Chondrocyte (in vitro differentiated cells): Measurements from ENCODE around the gene TAS1R3. TPM values are rescaled to one million over a fixed set of nuclear protein-coding genes. Genes with fewer than 3 reads are reported as not detected.

Experiments used
- DNase-seq: peaks from one replicate; pipeline ENCODE4 v3.0.0; 2021; ENCODE audit warnings: mixed read lengths, low spot score
- H3K27ac Mint-ChIP-seq: one replicate; pipeline ENCODE4 v1.8.0; 2021; ENCODE audit warnings: mild to moderate bottlenecking, moderate library complexity, mixed read lengths; ENCODE audit not compliant: unreplicated experiment
- H3K27me3 Mint-ChIP-seq: 2 replicates; pipeline ENCODE4 v1.8.0; 2021; ENCODE audit warnings: low read depth, mixed read lengths
- H3K36me3 Mint-ChIP-seq: 2 replicates; pipeline ENCODE4 v1.8.0; 2021; ENCODE audit warnings: low read depth, mixed read lengths
- H3K4me1 Mint-ChIP-seq: 2 replicates; pipeline ENCODE4 v1.8.0; 2021; ENCODE audit warnings: low read depth, mild to moderate bottlenecking, mixed read lengths
- H3K4me3 Mint-ChIP-seq: one replicate; pipeline ENCODE4 v1.8.0; 2021; ENCODE audit warnings: mild to moderate bottlenecking, moderate library complexity, mixed read lengths; ENCODE audit not compliant: unreplicated experiment
- H3K9me3 Mint-ChIP-seq: 2 replicates; pipeline ENCODE4 v1.8.0; 2021; ENCODE audit warnings: low read depth, mixed read lengths
- total RNA-seq: library from RNA; stranded (reverse); gene quantifications from 3 replicates; pipeline ENCODE4 v1.2.1, GENCODE V29; 2021
- TF ChIP-seq, protein P1 (sequence below): fragments of 200-600 bp; sonication (generic); IDR thresholded peaks from 2 replicates; pipeline ENCODE4 v1.5.0; 2021; ENCODE audit warnings: antibody characterized with exemption, mild to moderate bottlenecking, moderate library complexity

Gene TAS1R3
- total RNA-seq, 1 donor from 2014 or later = 0.37 TPM

DNA sequence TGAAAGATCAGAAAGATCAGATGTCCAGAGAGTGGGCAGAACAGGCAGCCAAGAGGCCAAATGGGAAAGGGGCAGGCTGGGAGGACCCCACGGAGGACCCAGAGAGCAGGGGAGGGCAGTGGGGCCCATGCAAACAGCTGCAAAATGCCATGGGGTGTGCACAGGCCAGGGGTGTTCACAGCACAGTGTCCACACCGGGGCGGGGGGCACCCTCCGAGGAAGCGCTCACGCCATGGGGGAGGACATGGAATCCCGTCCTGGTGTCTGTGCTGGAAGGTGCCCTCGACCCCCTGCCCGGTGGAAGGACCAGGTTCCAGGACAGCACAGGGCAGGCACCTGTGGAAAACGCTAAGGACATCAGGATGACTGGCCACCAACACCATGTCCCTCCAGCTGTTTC lies 8.1 kb upstream of the TAS1R3 start:
- TF ChIP-seq, protein P1, sequence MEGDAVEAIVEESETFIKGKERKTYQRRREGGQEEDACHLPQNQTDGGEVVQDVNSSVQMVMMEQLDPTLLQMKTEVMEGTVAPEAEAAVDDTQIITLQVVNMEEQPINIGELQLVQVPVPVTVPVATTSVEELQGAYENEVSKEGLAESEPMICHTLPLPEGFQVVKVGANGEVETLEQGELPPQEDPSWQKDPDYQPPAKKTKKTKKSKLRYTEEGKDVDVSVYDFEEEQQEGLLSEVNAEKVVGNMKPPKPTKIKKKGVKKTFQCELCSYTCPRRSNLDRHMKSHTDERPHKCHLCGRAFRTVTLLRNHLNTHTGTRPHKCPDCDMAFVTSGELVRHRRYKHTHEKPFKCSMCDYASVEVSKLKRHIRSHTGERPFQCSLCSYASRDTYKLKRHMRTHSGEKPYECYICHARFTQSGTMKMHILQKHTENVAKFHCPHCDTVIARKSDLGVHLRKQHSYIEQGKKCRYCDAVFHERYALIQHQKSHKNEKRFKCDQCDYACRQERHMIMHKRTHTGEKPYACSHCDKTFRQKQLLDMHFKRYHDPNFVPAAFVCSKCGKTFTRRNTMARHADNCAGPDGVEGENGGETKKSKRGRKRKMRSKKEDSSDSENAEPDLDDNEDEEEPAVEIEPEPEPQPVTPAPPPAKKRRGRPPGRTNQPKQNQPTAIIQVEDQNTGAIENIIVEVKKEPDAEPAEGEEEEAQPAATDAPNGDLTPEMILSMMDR = no peak
- Mint-ChIP-seq H3K9me3 (no peaks in the 10 kb centered on the region), H3K4me3 (peak overlapping the region; percentile 82), H3K4me1 (peaks cover 48% of the 10 kb centered on the region), H3K27me3 (no peaks in the 10 kb centered on the region), H3K27ac (no peak overlapping the region), H3K36me3 (no peaks in the 10 kb centered on the region)
- DNase-seq = no peak

DNA sequence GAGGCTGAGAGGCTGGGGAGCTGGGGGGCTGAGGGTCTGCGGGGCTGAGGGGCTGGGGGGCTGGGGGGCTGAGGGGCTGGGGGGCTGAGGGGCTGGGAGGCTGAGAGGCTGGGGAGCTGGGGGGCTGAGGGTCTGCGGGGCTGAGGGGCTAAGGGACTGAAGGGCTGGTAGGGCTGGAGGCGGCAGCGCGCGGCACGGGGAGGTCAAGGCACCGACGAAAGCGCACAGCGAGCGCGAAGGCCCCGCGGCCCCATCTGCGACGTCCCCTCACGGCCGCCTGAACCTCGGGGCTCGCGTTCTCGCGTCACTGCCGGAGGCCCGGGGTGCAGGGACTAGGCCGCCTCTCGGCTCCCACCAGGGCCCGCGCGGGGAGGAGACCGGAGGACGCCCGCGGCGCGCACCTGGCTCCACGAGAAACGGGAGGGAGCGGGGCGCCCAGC lies 7.0 kb upstream of the TAS1R3 start:
- no peaks in the 10 kb centered on the region for H3K27me3 Mint-ChIP-seq
- peak overlapping the region; percentile 80 for H3K4me3 Mint-ChIP-seq
- peak overlapping the region; percentile 27 for H3K27ac Mint-ChIP-seq
- peaks cover 38% of the 10 kb centered on the region for H3K4me1 Mint-ChIP-seq
- no peaks in the 10 kb centered on the region for H3K36me3 Mint-ChIP-seq
- TF ChIP-seq, protein P1 = no peak
- DNase-seq = no peak
- H3K9me3 Mint-ChIP-seq = no peaks in the 10 kb centered on the region

DNA sequence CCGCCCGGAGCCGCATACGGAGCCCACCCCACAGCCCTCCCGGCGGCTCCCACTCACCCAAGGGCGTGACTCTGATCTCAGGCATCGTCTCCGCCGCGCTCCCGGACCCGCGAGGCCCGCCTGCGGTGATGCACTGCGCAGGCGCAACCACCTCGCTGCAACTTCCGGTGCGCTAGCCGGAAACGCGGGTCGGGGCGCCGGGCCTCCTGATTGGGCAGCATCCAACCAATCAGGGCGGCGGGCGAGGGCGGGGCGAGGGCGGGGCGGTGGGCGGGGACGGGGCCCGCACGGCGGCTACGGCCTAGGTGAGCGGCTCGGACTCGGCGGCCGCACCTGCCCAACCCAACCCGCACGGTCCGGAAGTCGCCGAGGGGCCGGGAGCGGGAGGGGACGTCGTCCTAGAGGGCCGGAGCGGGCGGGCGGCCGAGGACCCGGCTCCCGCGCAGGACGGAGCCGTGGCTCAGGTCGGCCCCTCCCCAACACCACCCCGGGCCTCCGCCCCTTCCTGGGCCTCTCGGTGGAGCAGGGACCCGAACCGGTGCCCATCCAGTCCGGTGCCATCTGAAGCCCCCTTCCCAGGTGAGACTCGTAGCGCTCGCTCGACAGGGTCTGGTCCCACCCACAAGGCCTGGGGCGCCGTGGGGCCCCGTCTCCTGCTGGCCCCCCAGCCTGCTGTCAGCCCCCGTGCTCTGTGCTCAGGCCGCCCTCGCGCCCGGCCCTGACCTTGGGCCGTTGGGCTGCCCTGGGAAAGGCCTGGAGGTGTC lies 6.4 kb upstream of the TAS1R3 start, which contains the start of the genes CPTP and INTS11:
Gene CPTP (plus strand): TSS at position 279 of the 764 bp plus-strand sequence. CDS start 2,109 bp downstream, outside the sequence.
Gene INTS11 (minus strand): TSS at position 137 of the 764 bp plus-strand sequence. CDS start 52 bp downstream, at position 85.
- H3K27me3 Mint-ChIP-seq = no peaks in the 10 kb centered on the region
- H3K36me3 Mint-ChIP-seq = no peaks in the 10 kb centered on the region
- H3K9me3 Mint-ChIP-seq = no peaks in the 10 kb centered on the region
- H3K4me1 Mint-ChIP-seq = peaks cover 35% of the 10 kb centered on the region
- TF ChIP-seq, protein P1 = no peak
- peak within 1 kb of the TSS; percentile 85 for H3K27ac Mint-ChIP-seq
- H3K4me3 Mint-ChIP-seq = peak within 1 kb of the TSS; percentile 82
- DNase-seq = no peak

DNA sequence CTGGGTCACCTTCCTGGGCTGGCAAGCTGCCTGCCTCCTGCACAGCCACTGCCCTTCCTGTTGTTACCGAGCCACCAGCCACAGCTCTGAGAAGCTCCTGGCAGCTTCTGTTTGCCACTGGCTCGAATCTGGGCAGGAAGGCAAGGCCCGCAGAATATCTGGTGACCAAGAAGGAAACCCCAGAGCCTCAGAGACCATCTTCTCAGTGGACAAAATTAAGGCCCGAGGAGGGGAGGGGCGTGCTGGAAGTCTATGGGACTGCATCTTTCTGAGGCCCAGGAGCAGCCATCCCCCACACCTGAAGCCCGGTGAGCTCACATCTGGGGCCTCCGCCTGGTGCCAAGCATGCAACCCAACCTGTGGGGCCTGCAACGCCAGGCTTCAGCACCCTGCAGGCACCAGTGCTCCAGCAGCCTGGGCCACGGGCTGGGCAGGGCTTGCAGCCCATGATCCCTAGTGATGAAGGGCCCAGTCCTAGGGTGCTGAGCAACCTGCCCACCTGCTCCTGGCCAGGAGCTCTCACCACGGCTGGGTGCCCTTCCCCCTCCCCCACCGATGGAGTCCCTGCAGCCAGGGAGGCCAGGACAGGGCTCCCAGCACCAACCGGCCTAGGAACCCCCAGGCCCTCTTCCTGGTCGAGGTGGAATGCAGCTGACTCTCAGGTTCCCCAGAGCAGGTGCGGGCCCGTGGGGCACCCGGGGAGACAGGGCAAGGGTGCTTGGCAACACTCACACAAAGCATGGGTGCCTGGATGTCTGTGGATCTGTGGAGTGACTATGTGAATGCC lies 5.6 kb upstream of the TAS1R3 start:
- Mint-ChIP-seq H3K36me3 (no peaks in the 10 kb centered on the region), H3K27ac (peak overlapping the region; percentile 54), H3K4me1 (peaks cover 37% of the 10 kb centered on the region), H3K4me3 (peak overlapping the region; percentile 72), H3K9me3 (no peaks in the 10 kb centered on the region), H3K27me3 (no peaks in the 10 kb centered on the region)
- TF ChIP-seq, protein P1 = no peak
- DNase-seq = no peak

DNA sequence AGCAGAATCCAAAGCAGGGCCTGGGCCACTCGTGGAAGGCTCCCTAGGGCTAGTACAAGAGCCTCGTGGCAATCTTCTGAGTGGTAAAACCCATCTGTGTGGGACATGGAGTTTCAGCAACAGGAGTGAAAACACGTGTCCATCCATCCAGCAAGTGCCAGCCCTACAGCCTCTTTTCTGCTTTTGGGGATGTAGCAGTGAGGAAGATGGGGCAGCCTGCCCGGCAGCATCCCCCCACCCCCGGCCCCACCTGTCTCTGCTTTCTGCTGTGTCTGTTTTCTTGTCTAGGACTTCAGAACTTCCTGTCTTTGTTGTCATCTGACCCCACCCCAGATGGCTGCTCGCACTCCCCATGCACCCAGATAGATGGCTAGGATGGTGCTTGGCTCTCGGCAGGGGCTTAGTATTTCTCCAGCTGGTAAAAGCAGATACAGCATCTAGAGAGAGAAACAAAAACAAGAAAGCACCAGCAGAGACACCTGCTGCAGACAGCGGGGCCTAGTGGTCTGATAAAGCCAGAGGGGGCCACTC lies 4.9 kb upstream of the TAS1R3 start:
- no peaks in the 10 kb centered on the region for H3K9me3 Mint-ChIP-seq
- H3K27me3 Mint-ChIP-seq = no peaks in the 10 kb centered on the region
- no peak for DNase-seq
- H3K4me1 Mint-ChIP-seq = peaks cover 38% of the 10 kb centered on the region
- peak overlapping the region; percentile 44 for H3K4me3 Mint-ChIP-seq
- TF ChIP-seq, protein P1 = no peak
- H3K36me3 Mint-ChIP-seq = no peaks in the 10 kb centered on the region
- no peak overlapping the region for H3K27ac Mint-ChIP-seq
